HG03025 (cell line): ENCODE data around the gene SPOUT1.
A peak's percentile ranks its signal among the peaks of the same experiment; 100 is the strongest.
"Not testable (repeated sequence)": the region's sequence is repeated elsewhere in the genome, so short reads cannot be mapped to it uniquely, and the experiment has no call there.

Experiments used
- ATAC-seq: cut with Tn5 transposase; IDR thresholded peaks from one replicate; pipeline ENCODE4 v1.9.1; 2021; ENCODE audit warnings: mild to moderate bottlenecking, moderate library complexity; ENCODE audit not compliant: unreplicated experiment, low FRiP score

Gene SPOUT1

DNA sequence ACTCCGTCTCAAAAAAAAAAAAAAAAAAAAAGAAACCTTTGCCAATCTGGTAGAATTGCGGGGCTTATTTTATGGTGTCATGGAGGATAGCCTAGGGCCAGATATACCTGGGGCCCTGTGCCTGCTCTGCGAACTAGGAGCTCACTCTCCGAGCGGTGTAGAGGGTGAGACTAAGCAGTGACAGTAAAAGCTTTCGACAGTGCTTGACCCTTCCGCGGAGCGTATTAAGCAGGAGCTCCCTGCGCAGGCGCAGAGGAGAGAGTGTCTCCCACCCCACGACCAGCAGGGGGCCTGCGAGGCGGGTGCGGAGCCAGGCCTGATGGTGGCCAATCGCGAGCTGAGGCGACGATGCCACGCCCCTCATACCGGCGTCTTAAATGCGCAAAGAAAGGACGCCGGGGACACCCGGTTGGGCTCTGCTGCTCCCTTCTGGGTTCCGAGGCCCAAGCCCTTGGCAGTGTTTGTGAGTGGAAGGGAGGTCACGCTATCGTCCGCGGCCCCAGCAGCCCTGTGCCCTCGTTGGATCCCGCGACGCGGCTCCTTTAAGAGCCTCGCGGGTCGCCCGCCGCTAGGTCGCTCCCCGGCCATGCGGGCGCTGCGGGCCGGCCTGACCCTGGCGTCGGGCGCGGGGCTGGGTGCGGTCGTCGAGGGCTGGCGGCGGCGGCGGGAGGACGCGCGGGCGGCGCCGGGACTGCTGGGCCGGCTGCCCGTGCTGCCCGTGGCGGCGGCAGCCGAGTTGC is 11.3 kb downstream of the SPOUT1 start, which contains the start of gene ENDOG:
ENDOG (plus strand) TSS at position 402 of the 740 bp plus-strand sequence; CDS start at position 587, 185 bp downstream.
- ATAC-seq, result peak; percentile 72

DNA sequence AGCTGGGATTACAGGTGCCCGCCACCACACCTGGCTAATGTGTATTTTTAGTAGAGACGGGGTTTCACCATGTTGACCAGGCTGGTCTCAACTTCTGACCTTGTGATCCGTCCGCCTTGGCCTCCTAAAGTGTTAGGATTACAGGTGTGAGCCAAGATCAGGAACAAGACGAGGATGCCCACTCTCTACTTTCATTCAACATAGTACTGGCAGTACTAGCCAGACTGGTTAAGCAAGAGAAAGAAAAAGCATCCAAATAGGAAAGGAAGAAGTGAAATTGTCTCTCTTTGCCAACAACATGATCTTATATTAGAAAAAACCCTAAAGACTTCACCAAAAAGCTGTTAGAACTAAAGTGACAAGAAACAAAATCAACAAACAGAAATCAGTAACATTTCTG is 18.7 kb downstream of the SPOUT1 start:
- no peak for ATAC-seq

DNA sequence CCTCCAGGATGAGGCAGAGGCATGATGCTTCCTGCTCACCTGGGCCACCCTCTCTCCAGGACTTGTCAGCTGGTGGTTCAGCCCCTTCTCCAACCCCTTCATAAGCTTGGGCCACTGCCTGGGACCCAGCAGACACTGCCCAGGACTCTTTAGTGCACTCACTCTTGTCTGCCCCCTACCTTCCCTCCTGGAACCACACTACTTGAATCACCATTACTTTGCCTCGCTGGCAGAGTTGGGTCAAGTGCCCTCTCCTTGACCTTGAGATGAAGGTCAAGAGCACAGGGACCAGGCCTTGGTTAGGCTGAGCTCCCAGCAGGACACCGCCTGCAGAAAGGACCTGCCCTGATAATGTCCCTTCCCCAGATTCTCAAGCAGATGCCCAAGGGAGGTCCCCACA is 19.8 kb downstream of the SPOUT1 start:
- ATAC-seq, result no peak

DNA sequence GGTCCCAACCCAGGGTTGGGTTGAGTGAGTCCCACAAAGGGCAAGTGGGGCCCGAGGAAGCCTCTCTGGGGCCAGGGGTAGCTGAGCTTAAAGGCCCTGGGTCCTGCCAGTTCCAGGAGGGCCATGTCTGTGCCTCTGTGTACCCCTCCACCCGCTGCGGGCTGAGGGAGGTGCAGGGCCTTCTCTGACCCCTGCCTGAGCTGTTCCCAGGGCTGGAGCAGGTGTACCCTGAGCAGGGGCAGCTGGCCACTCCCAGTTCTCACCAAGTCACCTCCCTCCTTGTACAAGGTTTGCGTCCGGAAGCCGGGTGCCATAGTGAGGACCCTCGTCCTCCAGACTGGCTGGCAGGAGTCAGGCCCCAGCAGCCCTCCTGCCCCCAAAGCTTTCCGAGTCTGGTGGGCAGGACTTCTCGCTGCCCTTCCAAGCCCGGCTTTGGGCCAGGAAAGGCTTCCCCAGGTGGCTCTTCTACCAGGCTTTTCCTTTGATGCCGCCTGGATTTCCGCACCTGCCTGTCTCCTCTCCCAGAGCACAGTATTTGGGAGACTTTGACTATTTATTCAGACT is 20.5 kb downstream of the SPOUT1 start:
- ATAC-seq, result no peak

- ATAC-seq, result no peak
Measured at GRCh38 chr9:128808543-128808942, 21.1 kb downstream of the SPOUT1 start.

DNA sequence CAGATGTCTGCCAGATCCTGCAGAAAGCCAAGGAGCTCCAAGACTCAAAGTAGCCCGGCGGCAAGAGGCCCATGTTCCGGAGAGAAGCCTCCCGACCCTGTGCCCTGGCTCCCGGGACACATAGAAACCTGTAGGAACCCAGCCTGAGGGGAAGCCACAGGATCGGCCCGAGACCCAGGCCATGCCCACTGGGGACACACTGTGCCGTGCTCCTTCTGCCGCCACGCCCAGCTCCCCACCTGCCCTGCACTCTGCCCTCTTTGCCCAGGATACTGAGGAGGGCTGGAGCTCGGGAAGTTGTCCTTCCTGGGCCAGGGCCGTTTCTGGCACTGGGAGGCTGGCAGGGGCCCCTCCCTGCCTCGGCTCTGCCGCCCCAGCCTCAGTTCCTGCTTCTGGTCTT is 21.8 kb downstream of the SPOUT1 start:
- ATAC-seq, result no peak

DNA sequence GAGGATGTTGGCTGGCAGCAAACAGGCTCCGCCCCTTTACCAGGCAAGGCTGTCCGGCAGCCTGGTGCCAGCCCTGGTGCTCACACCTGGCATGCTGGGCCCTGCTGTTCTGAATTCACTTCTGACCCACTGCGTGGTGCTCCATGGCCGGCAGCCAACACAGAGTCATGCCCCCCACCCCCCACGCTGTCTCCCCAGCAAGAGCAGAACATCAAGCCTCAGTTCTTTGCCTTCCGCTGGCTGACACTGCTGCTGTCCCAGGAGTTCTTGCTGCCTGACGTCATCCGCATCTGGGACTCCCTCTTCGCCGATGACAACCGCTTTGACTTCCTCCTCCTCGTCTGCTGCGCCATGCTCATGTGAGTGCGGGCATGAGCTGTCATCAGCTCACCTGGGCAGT is 23.9 kb downstream of the SPOUT1 start:
- ATAC-seq, result no peak

DNA sequence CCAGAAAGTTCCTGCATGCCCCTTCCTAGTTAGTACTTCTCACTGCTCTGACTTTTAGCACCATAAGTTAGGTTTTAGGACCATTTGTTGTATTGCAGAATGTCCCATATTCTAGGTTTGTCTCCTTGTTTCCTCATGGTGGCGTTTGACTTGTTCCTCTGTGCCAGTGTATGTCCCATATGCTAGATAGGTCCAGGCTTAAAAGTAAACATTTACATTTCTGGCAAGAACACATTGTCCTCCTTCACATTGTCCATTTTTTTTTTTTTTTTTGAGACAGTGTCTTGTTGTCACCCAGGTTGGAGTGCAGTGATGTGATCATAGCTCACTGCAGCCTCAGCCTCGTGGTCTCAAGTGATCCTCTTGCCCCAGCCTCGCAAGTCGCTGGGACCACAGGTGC is 27.1 kb downstream of the SPOUT1 start:
- no peak for ATAC-seq

DNA sequence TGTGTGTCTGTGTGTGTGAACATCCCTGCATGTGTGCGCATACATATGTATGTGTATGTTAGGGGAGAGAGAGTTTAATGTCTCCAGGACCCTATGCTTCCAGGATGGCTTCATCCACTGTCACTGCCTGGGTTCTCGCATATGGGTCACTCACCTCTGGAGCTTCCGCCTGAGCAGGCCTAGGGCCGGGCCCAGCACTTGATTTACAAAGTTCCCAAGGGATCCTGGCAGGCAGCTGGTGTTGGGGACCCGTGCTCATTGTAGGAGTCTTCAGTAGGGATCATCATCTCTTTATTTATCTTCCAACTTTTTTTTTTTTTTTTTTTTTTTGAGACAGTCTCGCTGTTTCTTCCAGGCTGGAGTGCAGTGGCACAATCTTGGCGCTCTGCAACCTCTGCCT is 29.5 kb downstream of the SPOUT1 start:
- no peak for ATAC-seq

DNA sequence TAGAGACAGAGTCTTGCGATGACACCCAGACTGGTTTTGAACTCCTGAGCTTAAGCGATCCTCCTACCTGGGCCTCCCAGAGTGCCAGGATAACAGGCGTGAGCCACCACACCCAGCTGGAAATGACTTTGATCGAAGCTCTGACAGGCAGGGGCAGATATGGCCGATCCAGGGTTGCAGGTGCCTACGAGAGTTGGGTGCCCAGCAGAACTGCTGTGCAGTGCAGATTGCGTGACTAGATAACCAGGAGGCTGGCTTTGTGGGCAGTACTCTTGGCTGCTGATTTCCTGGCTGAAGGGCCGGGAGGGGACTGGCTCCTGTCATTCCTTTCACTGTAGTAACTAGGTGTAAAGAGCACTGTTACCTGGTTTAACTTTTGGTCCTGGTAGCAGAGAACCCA is 30.7 kb downstream of the SPOUT1 start:
- no peak for ATAC-seq

- not testable (repeated sequence) for ATAC-seq
Measured at GRCh38 chr9:128794961-128795360, 34.6 kb downstream of the SPOUT1 start.

DNA sequence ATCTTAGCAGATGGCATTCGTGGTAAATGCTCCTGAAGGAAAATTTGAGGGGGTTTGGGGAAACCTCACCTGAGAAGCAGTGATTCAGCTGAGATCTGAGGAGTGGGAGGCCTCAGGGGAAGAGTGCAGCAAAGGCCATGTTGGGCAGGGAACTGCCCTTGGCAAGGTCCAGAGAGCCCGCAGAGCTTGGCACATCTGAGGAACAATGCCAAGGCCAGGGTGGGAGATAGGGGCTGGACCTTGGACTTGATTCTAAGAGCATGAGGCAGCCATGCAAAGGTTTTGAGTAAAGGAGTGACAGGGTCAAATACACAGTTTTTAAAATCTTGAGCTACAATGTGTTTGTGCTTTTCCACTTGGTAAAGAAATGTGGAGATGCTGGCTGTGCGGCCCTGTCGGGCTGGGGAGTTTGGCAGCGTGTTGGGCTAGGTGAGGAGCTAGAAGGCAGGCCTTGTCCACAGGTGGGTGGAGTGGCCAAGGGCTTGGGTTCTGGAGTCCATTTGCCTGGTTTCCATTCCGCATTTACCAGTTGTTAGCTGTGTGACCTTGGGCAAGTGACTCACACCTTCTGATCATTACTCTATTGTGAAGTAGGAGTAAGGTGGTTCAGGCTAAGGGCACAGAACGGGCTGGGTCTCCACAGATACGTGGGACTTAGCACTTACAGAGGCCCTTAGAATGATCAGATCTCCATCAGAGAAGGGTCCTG is 36.5 kb downstream of the SPOUT1 start:
- no peak for ATAC-seq

GRCh38 chr9:128792134-128792533 is 37.5 kb downstream of the SPOUT1 start:
- no peak for ATAC-seq

DNA sequence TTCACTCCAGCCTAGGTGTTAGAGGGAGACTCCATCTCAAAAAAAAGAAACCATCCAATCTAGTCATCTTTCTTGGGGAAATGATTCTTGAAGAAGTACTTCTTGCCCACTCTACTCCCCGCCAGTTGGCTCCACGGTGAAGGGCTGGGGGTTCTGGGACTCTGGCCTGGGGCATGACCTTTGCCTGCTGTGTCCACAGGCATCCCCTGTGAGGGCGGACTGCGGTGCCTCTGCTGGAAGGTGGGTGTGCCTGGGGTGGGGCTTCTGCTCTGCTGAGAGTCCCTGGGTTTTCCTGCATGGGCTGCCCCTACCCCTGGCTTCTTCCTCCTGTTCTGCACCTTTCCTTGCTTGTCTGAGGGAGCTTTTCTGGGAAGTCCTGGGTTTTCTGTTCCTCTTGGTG is 39.1 kb downstream of the SPOUT1 start:
- ATAC-seq, result no peak

DNA sequence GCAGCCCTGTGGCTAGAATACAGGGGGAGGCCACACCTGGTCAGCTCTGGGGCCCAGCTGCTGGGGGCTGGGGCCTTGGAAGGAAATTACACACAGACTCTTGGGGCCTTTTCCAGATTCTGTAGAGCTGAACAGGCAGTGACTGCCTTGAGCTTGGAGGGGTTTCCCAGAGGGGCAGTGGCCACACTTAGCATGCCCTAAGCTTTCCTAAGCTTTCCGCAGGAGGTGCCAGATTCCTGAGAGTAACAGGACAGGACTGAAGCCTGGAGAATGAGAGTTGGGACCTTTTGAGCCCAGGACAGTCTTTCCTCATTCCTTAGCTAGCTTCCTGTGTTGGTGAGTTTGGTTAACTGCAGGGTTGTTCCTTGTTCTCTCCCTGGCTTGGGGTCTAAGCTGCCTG is 41.1 kb downstream of the SPOUT1 start:
- no peak for ATAC-seq

DNA sequence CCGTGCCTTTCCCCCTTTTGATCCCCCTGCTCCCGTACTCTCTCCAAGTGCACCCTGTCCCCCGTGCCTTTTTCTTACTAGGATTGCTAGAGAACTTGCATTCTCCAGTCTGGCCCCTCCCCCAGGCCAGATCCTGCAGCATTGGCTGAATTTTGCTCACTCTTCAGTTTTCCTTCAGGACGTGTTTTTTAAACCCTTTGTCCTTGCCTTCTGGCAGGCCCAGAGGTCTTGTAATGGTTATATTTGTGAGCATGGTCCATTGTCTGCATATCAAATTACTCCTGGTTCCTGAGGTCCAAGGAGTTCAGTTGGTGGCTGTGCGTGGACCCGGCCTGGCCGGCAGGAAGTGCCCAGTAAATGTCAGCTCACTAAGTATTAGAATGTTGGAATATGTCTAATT is 41.9 kb downstream of the SPOUT1 start:
- no peak for ATAC-seq

GRCh38 chr9:128786681-128787601 is 42.7 kb downstream of the SPOUT1 start, which contains the start of gene TBC1D13:
TBC1D13 (plus strand) TSS chr9:128787253; CDS start chr9:128787354, 101 bp downstream.
- ATAC-seq, result peak; percentile 89

DNA sequence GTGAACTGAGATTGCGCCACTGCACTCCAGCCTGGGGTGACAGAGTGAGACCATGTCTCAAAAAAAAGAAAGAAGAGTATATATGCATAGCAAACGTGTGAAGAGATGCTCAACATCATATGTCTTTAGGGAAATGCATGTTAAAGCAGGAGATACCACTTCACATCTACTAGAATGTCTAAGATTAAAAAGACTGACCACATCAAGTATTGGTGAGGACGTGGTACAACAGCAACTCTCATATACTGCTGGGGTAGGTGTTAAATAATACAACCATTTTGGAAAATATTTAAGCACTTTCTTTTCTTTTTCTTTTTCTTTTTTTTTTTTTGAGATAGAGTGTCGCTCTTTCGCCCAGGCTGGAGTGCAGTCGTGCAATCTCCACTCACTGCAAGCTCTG is 44.2 kb downstream of the SPOUT1 start:
- ATAC-seq, result no peak

- no peak for ATAC-seq
Measured at GRCh38 chr9:128782669-128783068, 46.9 kb downstream of the SPOUT1 start.

DNA sequence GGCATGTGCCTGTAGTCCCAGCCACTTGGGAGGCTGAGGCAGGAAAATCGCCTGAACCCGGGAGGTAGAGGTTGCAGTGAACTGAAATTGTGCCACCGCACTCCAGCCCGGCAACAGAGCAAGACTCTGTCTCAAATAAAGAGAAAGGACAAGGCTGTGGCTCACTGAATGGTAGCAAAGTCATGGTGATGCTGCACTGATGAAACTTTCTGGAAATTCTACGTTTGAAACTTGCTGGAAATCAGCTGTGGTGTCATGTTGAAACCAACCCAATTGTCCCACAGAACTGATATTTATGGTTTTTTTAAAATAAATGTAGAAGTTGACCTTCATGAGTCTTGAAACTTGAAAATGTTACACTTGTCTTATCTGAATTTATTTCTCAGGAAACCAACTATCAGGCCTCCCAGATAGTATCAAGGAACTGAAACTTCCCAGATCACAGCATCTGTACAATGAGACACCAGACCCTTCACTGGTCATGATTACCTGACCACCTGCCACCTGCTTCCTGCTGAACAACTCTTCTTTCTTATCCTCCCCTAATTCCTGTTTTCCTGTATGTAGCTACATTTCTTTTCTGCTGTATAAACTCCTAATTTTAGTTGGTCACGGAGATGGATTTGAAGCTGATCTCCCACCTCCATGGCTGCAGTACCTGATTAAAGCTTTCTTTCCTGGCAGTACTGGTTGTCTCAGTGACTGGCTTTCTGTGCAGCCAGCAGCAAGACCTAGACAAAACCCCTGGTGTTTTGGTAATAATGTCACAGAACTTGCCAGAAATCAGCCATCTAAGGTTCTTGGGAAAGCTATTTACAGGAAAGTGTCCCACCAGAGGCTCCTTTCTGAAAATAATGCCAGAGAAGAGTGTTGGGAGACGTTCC is 48.2 kb downstream of the SPOUT1 start:
- ATAC-seq, result no peak
